ENCODE results near the gene ADAMTS16.

- TF ChIP-seq, protein P1, sequence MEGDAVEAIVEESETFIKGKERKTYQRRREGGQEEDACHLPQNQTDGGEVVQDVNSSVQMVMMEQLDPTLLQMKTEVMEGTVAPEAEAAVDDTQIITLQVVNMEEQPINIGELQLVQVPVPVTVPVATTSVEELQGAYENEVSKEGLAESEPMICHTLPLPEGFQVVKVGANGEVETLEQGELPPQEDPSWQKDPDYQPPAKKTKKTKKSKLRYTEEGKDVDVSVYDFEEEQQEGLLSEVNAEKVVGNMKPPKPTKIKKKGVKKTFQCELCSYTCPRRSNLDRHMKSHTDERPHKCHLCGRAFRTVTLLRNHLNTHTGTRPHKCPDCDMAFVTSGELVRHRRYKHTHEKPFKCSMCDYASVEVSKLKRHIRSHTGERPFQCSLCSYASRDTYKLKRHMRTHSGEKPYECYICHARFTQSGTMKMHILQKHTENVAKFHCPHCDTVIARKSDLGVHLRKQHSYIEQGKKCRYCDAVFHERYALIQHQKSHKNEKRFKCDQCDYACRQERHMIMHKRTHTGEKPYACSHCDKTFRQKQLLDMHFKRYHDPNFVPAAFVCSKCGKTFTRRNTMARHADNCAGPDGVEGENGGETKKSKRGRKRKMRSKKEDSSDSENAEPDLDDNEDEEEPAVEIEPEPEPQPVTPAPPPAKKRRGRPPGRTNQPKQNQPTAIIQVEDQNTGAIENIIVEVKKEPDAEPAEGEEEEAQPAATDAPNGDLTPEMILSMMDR (conservative IDR thresholded peaks at IDR 0.05 in 1 of 2, IDR thresholded peaks at IDR 0.05 in 1 of 2; ENCODE audit: extremely low read depth in 1 of 2, insufficient read depth in 1 of 2, low read depth in 1 of 2, low read length in 2 of 2) = no peak
- no peak for TF ChIP-seq EZH2 (IDR thresholded peaks at IDR 0.05; ENCODE audit: borderline replicate concordance, low read length)
These were observed 38.5 kb downstream of the ADAMTS16 start for GRCh38 chr5:5178580-5178979.

Data from mammary epithelial cell (primary cell).